A549 (cell line): Measurements from ENCODE around the gene ITM2B. TPM values are rescaled to one million over a fixed set of nuclear protein-coding genes. Genes with fewer than 3 reads are reported as not detected.

Source experiments
- ATAC-seq, 2 experiments: fragments of 200-7000 bp in 1 of 2; fragments of >200 bp in 1 of 2; cut with Nextera tagmentation in 1 of 2; cut with Tn5 transposase in 1 of 2; 3 replicates each; pipeline versions ENCODE4 v1.8.0 to v1.9.1; 2018 to 2020; ENCODE audit warnings: mild to moderate bottlenecking in 1 of 2, moderate library complexity in 1 of 2
- CTCF ChIA-PET: fragments of 300-600 bp; sonication (Branson Sonifier 250); formaldehyde crosslinking; extraction: SDS; loops from one replicate; lab custom pipeline; 2021; ENCODE audit warnings: antibody characterized with exemption, inconsistent platforms; lab: Yijun Ruan, JAX
- POLR2A ChIA-PET: fragments of 350-600 bp; formaldehyde crosslinking; extraction: SDS; loops from one replicate; lab custom pipeline; 2021; ENCODE audit warnings: antibody characterized with exemption, inconsistent platforms; lab: Yijun Ruan, JAX
- DNase-seq, 2 experiments: peaks; one replicate each; pipeline versions ENCODE4 v3.0.0 to v3.0.0-alpha.2; 2011 to 2016; ENCODE audit warnings: low read depth in 1 of 2, low spot score in 1 of 2
- FAIRE-seq: peaks from 2 replicates; lab custom pipeline; 2011; peaks lifted over from hg19 to GRCh38; lab: Jason Lieb, UNC
- H3K27ac ChIP-seq, 2 experiments: fragments of >200 bp; sonication (Bioruptor Twin); formaldehyde crosslinking; 3 replicates each; pipeline ENCODE4 v1.5.1; 2016 to 2017
- H3K4me1 ChIP-seq: fragments of >200 bp; sonication (Bioruptor Twin); formaldehyde crosslinking; 3 replicates; pipeline ENCODE4 v1.6.1; 2016
- H3K4me2 ChIP-seq: fragments of >200 bp; sonication (Bioruptor Twin); formaldehyde crosslinking; 3 replicates; pipeline ENCODE4 v1.6.1; 2016
- H3K4me3 ChIP-seq: fragments of >200 bp; sonication (Bioruptor Twin); formaldehyde crosslinking; 3 replicates; pipeline ENCODE4 v1.5.1; 2016
- H3K9me3 ChIP-seq: fragments of >200 bp; sonication (Bioruptor Twin); formaldehyde crosslinking; 3 replicates; pipeline ENCODE4 v1.6.1; 2016
- BHLHE40 ChIP-seq: IDR thresholded peaks from 2 replicates; pipeline ENCODE4 v1.6.1; 2012; ENCODE audit warnings: low read depth, low read length, inconsistent platforms
- CBX8 ChIP-seq: fragments of 200-600 bp; sonication (generic); IDR thresholded peaks from 2 replicates; pipeline ENCODE4 v1.6.1; 2016
- CEBPB ChIP-seq, 2 experiments: fragments of >200 bp in 1 of 2; sonication (Bioruptor Twin) in 1 of 2; formaldehyde crosslinking in 1 of 2; IDR thresholded peaks; 2 replicates each; pipeline ENCODE4 v1.6.1; 2012 to 2016
- CHD2 ChIP-seq: fragments of 150-350 bp; IDR thresholded peaks from 2 replicates; pipeline ENCODE4 v1.6.1; 2014; ENCODE audit warnings: low read length; ENCODE audit not compliant: partially characterized antibody
- EHF ChIP-seq: fragments of 250-450 bp; sonication (Bioruptor Pico); IDR thresholded peaks from 2 replicates; pipeline ENCODE4 v1.5.0; 2020; ENCODE audit warnings: mild to moderate bottlenecking
- FOSL2 ChIP-seq, 2 experiments: fragments of 450-650 bp in 1 of 2; fragments of >200 bp in 1 of 2; sonication (Bioruptor Twin) in 1 of 2; formaldehyde crosslinking; IDR thresholded peaks; 2 replicates each; pipeline versions ENCODE4 v1.5.0 to v1.6.1; 2016 to 2020; ENCODE audit warnings: mild to moderate bottlenecking in 1 of 2, moderate library complexity in 1 of 2
- JUNB ChIP-seq: fragments of >200 bp; sonication (Bioruptor Twin); formaldehyde crosslinking; IDR thresholded peaks from 2 replicates; pipeline ENCODE4 v1.6.1; 2016
- KDM1A ChIP-seq: fragments of 200-600 bp; sonication (generic); IDR thresholded peaks from 2 replicates; pipeline ENCODE4 v1.6.1; 2016; ENCODE audit warnings: low read depth, mild to moderate bottlenecking
- MAFK ChIP-seq: fragments of 450-650 bp; IDR thresholded peaks from 2 replicates; pipeline ENCODE4 v1.6.1; 2014; ENCODE audit not compliant: partially characterized antibody
- MAX ChIP-seq: IDR thresholded peaks from 2 replicates; pipeline ENCODE4 v1.6.1; 2012
- MAZ ChIP-seq: fragments of 150-350 bp; IDR thresholded peaks from 2 replicates; pipeline ENCODE4 v1.6.1; 2014; ENCODE audit warnings: antibody characterized with exemption, low read depth, low read length, borderline replicate concordance
- NFE2L2 ChIP-seq: fragments of 150-350 bp; conservative IDR thresholded peaks from 2 replicates; pipeline ENCODE4 v1.6.1; 2014; ENCODE audit warnings: low read length
- PBX3 ChIP-seq: IDR thresholded peaks from 2 replicates; pipeline ENCODE4 v1.6.1; 2012
- PHF8 ChIP-seq: fragments of 200-600 bp; sonication (generic); IDR thresholded peaks from 2 replicates; pipeline ENCODE4 v1.6.1; 2016; ENCODE audit warnings: low read depth, mild to moderate bottlenecking, antibody characterized with exemption, moderate library complexity, borderline replicate concordance
- RCOR1 ChIP-seq: fragments of 150-350 bp; IDR thresholded peaks from 2 replicates; pipeline ENCODE4 v1.6.1; 2014; ENCODE audit warnings: antibody characterized with exemption, low read length, low read depth
- RFX5 ChIP-seq: fragments of 450-650 bp; IDR thresholded peaks from 2 replicates; pipeline ENCODE4 v1.7.1; 2014; ENCODE audit warnings: antibody characterized with exemption, mild to moderate bottlenecking, moderate library complexity
- SREBF2 ChIP-seq: fragments of 450-650 bp; IDR thresholded peaks from 2 replicates; pipeline ENCODE4 v1.6.1; 2014; ENCODE audit warnings: mild to moderate bottlenecking, moderate library complexity
- TFCP2L1 ChIP-seq: fragments of 250-450 bp; sonication (Bioruptor Pico); IDR thresholded peaks from 2 replicates; pipeline ENCODE4 v1.5.0; 2021; ENCODE audit warnings: mild to moderate bottlenecking
- ZSCAN20 ChIP-seq: fragments of 250-450 bp; sonication (Bioruptor Pico); IDR thresholded peaks from 2 replicates; pipeline ENCODE4 v1.8.0; 2022; ENCODE audit warnings: mild to moderate bottlenecking, moderate library complexity
- WGBS: methylation state at CpG from one replicate; pipeline ENCODE4 v1.1.6; 2017; ENCODE audit errors: missing lambda C conversion rate; 5-methylcytosine and 5-hydroxymethylcytosine counted together
- polyA plus RNA-seq, 4 experiments: library from polyadenylated mRNA; depleted of rRNA in 3 of 4; stranded (reverse); fragments of >200 nt; fragmentation: RNase III in 1 of 4; extraction: RNeasy Plus Mini Kit Qiagen cat#74134 plus additional on column Dnase treatment in 1 of 4; gene quantifications; 2 replicates in 3 of 4; 3 replicates in 1 of 4; pipeline ENCODE4 v1.2.3, GENCODE V29; 2011 to 2017
- TF ChIP-seq, protein P1 (sequence below): IDR thresholded peaks from 2 replicates; pipeline ENCODE4 v1.6.1; 2012; ENCODE audit warnings: low read depth, borderline replicate concordance
- TF ChIP-seq, protein P2 (sequence below): fragments of 250-450 bp; sonication (Bioruptor Pico); IDR thresholded peaks from 2 replicates; pipeline ENCODE4 v1.5.0; 2021; ENCODE audit warnings: mild to moderate bottlenecking, moderate library complexity, borderline replicate concordance

Gene ITM2B
- polyA plus RNA-seq, 2 of the 4 experiments (the other 2 are of a cell fraction): 116 to 226 TPM

GRCh38 chr13:48317511-48318376 lies 84.7 kb downstream of the ITM2B start:
- POLR2A ChIA-PET: no interaction called here
- H3K27ac ChIP-seq: no peak overlapping the region
- DNase-seq: no peak
- CTCF ChIA-PET: no interaction called here
- 95% methylated on average over 26 of the region's 41 CpGs for WGBS
- ATAC-seq: no peak
- no peak overlapping the region for H3K4me3 ChIP-seq
- no peak overlapping the region for H3K4me2 ChIP-seq
- H3K4me1 ChIP-seq: no peaks in the 10 kb centered on the region
- no peak for FAIRE-seq
- H3K9me3 ChIP-seq: peaks cover 2% of the 10 kb centered on the region; the same call in 1 of the 3 replicates
- TF ChIP-seq MAFK: no peak
- no peak for TF ChIP-seq NFE2L2
- no peak for TF ChIP-seq ZSCAN20 (CRISPR knock-in tag)
- no peak for TF ChIP-seq FOSL2 (IDR thresholded peaks at IDR 0.05)
- TF ChIP-seq FOSL2 (CRISPR knock-in tag; IDR thresholded peaks at IDR 0.05): no peak
- no peak for TF ChIP-seq PBX3
- no peak for TF ChIP-seq PHF8
- TF ChIP-seq, protein P1, sequence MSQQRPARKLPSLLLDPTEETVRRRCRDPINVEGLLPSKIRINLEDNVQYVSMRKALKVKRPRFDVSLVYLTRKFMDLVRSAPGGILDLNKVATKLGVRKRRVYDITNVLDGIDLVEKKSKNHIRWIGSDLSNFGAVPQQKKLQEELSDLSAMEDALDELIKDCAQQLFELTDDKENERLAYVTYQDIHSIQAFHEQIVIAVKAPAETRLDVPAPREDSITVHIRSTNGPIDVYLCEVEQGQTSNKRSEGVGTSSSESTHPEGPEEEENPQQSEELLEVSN: no peak
- no peak for TF ChIP-seq CEBPB (IDR thresholded peaks at IDR 0.05)
- TF ChIP-seq CHD2: no peak
- TF ChIP-seq KDM1A: no peak
- TF ChIP-seq EHF: no peak

DNA sequence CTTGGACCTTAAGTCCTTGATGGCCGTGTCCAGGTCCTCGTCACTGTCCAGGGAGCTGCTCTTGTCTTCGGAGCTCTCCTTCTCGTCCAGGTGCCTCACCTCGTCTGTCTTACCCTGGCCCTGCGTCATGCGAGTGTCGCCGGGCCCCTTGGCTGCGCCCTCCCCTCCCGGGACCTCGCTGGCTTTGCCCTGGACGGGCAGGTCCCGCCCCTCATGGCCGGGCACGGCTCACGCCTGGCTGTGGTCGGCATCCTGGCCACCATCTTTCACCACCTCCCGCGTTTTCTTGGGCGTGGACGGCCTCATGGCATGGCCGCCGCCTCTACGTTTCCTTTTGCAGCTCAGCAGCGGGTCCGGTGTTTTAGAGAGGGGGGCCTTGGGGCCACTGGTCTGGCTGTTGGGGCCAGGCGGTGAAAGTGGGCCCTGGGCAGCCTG lies 85.4 kb downstream of the ITM2B start:
- no peak for FAIRE-seq
- H3K4me2 ChIP-seq: no peak overlapping the region
- no peak overlapping the region for H3K27ac ChIP-seq
- CTCF ChIA-PET: no interaction called here
- 95% methylated on average over 24 of the region's 28 CpGs for WGBS
- H3K9me3 ChIP-seq: peaks cover 2% of the 10 kb centered on the region; the same call in 1 of the 3 replicates
- DNase-seq: no peak
- no peak for ATAC-seq
- POLR2A ChIA-PET: no interaction called here
- no peak for TF ChIP-seq TFCP2L1 (CRISPR knock-in tag)
- TF ChIP-seq MAX: no peak
- no peak for TF ChIP-seq JUNB
- TF ChIP-seq PBX3: no peak
- TF ChIP-seq CBX8: no peak
- TF ChIP-seq SREBF2: no peak
- TF ChIP-seq BHLHE40: no peak
- no peak for TF ChIP-seq CEBPB (IDR thresholded peaks at IDR 0.05)
- no peak for TF ChIP-seq RCOR1
- TF ChIP-seq, protein P2, sequence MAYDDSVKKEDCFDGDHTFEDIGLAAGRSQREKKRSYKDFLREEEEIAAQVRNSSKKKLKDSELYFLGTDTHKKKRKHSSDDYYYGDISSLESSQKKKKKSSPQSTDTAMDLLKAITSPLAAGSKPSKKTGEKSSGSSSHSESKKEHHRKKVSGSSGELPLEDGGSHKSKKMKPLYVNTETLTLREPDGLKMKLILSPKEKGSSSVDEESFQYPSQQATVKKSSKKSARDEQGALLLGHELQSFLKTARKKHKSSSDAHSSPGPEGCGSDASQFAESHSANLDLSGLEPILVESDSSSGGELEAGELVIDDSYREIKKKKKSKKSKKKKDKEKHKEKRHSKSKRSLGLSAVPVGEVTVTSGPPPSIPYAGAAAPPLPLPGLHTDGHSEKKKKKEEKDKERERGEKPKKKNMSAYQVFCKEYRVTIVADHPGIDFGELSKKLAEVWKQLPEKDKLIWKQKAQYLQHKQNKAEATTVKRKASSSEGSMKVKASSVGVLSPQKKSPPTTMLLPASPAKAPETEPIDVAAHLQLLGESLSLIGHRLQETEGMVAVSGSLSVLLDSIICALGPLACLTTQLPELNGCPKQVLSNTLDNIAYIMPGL: no peak
- no peak for TF ChIP-seq RFX5
- no peak for TF ChIP-seq MAFK
- TF ChIP-seq MAZ: no peak
- H3K4me1 ChIP-seq: no peaks in the 10 kb centered on the region
- H3K4me3 ChIP-seq: no peak overlapping the region
